Glomerular visceral epithelial cell (primary cell): ENCODE results near the gene TMEM132D.

Experiments used
- DNase-seq: peaks from one replicate; pipeline ENCODE4 v3.0.0-alpha.2; 2016; ENCODE audit errors: extremely low spot score

The TMEM132D gene

GRCh38 chr12:129727100-129727499 lies 176.7 kb downstream of the TMEM132D start:
- DNase-seq = no peak

- no peak for DNase-seq
These were observed 180.6 kb downstream of the TMEM132D start for GRCh38 chr12:129723260-129723659.

- no peak for DNase-seq
These were observed 183.2 kb downstream of the TMEM132D start for GRCh38 chr12:129720618-129721017.

GRCh38 chr12:129719416-129719815 lies 184.4 kb downstream of the TMEM132D start:
- no peak for DNase-seq

- DNase-seq = no peak
These were observed 186.4 kb downstream of the TMEM132D start for GRCh38 chr12:129717438-129717837.

- no peak for DNase-seq
These were observed 187.0 kb downstream of the TMEM132D start for GRCh38 chr12:129716825-129717224.

- no peak for DNase-seq
These were observed 197.1 kb downstream of the TMEM132D start for GRCh38 chr12:129706716-129707115.

GRCh38 chr12:129704232-129704830 lies 199.5 kb downstream of the TMEM132D start:
- DNase-seq = no peak

- no peak for DNase-seq
These were observed 202.2 kb downstream of the TMEM132D start for GRCh38 chr12:129701631-129702101.

GRCh38 chr12:129700036-129700435 lies 203.8 kb downstream of the TMEM132D start:
- no peak for DNase-seq

- no peak for DNase-seq
These were observed 206.9 kb downstream of the TMEM132D start for GRCh38 chr12:129696926-129697325.

- no peak for DNase-seq
These were observed 207.4 kb downstream of the TMEM132D start for GRCh38 chr12:129696405-129696804.

- DNase-seq = no peak
These were observed 210.1 kb downstream of the TMEM132D start for GRCh38 chr12:129693731-129694130.

- DNase-seq = no peak
These were observed 216.1 kb downstream of the TMEM132D start for GRCh38 chr12:129687731-129688130.

- DNase-seq = no peak
These were observed 222.0 kb downstream of the TMEM132D start for GRCh38 chr12:129681830-129682229.

GRCh38 chr12:129681151-129681550 lies 222.7 kb downstream of the TMEM132D start:
- DNase-seq = no peak

GRCh38 chr12:129676411-129676810 lies 227.4 kb downstream of the TMEM132D start:
- DNase-seq = no peak

- DNase-seq = no peak
These were observed 227.9 kb downstream of the TMEM132D start for GRCh38 chr12:129675947-129676346.

- DNase-seq = no peak
These were observed 228.3 kb downstream of the TMEM132D start for GRCh38 chr12:129675496-129675895.

GRCh38 chr12:129673806-129674205 lies 230.0 kb downstream of the TMEM132D start:
- no peak for DNase-seq

- no peak for DNase-seq
These were observed 231.7 kb downstream of the TMEM132D start for GRCh38 chr12:129672110-129672509.

- no peak for DNase-seq
These were observed 233.4 kb downstream of the TMEM132D start for GRCh38 chr12:129670256-129670920.

GRCh38 chr12:129665414-129665813 lies 238.4 kb downstream of the TMEM132D start:
- no peak for DNase-seq

GRCh38 chr12:129662234-129662633 lies 241.6 kb downstream of the TMEM132D start:
- no peak for DNase-seq
